LNCaP clone FGC (cell line): ENCODE measurements around the gene GPSM1.

Experiments used
- DNase-seq: peaks from one replicate; pipeline ENCODE4 v3.0.0-alpha.2; 2011; ENCODE audit warnings: low read depth
- H3K4me3 ChIP-seq: 2 replicates; pipeline ENCODE4 v1.5.1; 2011; ENCODE audit warnings: mild to moderate bottlenecking, low read depth, low read length, control low read depth
- TF ChIP-seq, protein P1 (sequence below): IDR thresholded peaks from 2 replicates; pipeline ENCODE4 v1.5.1; 2012; ENCODE audit warnings: mild to moderate bottlenecking; ENCODE audit not compliant: control insufficient read depth, insufficient read depth; ENCODE audit errors: extremely low read depth

The GPSM1 gene

DNA sequence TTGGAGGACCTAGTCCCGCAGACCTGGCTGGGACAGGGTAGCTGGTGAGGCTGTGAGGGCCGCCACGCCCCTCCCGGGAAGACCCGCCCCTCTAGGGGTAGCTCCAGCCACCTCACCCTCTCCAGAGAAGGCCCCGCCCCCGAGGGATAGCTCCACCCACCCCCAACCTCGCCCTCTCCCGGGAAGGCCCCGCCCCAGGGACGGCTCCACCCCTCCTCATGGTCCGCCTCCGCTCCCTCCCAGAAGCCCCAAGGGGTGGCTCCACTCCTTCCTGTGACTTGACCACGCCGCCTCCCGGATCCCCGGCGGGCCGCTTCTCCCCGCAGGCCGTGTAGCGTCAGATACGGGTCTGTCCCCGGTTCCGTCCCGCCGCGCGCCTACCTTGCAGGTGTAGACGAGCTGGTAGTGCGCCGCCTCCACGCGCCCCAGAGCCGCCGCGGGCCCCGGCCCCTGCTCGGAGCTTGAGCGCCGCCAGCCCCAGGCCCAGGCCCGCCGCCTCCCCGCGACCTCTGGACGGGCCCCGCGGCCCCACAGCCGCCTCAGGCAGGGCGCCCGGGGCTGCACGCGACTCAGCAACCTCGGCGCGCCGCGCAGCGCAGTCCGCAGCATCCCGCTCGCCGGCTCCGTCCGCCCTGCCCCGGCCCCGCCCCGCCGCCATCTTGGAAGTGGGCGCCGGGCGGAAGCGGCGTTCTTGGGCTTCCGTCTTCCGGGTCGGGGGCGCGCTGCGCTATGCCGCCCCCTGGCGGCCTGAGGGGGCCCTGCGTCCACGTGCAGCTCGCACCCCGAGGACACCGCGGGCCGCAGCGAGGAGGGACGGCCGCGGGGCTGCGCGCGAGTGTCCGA is 36.0 kb downstream of the GPSM1 start, which contains the start of gene DNLZ:
TSS of gene DNLZ (minus strand) at position 639 of the 843 bp plus-strand sequence. CDS start at position 609, 30 bp downstream.
- peak within 1 kb of the TSS; percentile 60 for H3K4me3 ChIP-seq
- TF ChIP-seq, protein P1, sequence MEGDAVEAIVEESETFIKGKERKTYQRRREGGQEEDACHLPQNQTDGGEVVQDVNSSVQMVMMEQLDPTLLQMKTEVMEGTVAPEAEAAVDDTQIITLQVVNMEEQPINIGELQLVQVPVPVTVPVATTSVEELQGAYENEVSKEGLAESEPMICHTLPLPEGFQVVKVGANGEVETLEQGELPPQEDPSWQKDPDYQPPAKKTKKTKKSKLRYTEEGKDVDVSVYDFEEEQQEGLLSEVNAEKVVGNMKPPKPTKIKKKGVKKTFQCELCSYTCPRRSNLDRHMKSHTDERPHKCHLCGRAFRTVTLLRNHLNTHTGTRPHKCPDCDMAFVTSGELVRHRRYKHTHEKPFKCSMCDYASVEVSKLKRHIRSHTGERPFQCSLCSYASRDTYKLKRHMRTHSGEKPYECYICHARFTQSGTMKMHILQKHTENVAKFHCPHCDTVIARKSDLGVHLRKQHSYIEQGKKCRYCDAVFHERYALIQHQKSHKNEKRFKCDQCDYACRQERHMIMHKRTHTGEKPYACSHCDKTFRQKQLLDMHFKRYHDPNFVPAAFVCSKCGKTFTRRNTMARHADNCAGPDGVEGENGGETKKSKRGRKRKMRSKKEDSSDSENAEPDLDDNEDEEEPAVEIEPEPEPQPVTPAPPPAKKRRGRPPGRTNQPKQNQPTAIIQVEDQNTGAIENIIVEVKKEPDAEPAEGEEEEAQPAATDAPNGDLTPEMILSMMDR, result peak; percentile 90
- DNase-seq, result peak; percentile 78

DNA sequence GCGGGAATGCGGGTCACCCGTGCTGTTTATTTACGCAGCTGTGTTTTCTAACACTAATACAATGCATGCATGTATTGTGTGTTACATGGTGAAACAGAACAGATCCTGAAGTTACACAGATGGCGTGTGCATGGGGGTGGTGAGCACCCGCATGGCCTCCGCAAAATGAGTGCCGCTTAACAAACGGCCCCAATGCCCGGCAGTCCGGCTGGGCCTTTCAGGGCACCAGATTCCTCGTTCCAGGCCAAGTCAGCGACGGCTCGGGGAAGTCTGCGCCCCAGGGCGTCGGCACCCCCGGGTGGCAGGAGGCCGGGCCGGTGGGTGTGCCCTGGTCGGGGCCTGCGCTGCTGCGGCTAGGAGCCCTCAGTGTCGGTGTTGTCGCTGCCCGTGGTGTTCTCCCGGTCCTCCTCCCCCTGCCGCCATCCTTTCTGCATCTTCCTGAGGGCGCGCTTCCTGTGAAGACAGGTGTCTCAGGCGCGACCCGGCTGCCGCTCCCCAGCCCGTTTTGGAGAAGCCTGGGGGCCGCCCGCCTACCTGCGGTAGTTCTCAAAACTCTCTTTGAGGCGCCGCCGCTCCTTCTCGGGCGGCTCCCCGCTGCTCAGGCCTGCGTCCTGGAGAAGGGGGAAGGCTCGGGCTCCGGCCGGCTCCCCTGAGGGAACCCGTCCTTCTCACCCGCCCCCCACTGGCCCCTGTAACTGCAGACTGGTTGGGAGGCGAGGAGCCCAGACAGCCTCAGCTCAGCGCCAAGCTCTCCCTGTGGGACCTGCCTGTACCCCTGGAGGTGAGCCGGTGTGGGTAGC is 36.8 kb downstream of the GPSM1 start:
- TF ChIP-seq, protein P1, result no peak
- DNase-seq, result no peak
- peak overlapping the region; percentile 5 for H3K4me3 ChIP-seq

DNA sequence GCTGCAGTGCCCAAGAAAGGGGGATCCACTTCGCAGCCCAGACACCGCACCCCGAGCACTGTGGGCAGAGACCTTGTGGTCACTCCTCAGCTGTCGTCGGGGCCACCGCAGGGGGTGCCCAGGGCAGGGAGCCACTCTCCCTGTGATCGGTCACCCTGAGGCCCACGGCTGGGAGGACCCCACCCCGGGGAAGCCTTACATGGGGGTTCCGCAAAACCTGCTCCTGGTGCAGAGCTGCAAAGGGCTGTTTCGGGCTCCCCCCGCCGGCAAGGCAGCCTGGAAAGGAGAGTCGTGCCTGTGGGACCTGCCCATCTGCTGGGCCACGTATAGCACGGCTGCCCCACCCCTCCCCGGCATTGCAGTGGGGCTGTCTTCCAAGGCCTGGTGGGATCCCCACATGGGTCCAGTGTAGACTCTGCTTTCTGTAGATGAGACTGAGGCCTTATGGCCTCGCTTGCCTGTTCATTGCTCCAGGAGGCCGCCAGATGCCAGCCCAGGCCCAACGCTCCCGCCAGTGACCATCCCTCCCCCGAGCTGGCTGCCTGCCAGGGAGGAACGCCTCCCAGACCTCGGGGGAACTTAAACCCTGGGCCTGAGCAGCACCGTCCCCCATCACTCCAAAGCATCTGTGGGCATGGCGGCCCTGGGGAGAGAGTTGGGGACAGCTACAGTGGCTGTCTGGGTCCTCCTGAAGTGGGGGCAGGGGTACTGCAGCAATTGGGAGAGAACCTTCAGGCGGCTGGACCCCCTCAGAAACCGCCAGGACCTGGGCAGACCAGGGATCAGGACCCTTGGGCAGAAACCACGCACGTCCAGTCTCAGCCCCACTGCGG is 37.8 kb downstream of the GPSM1 start:
- no peak for DNase-seq
- no peak overlapping the region for H3K4me3 ChIP-seq
- TF ChIP-seq, protein P1, result no peak

DNA sequence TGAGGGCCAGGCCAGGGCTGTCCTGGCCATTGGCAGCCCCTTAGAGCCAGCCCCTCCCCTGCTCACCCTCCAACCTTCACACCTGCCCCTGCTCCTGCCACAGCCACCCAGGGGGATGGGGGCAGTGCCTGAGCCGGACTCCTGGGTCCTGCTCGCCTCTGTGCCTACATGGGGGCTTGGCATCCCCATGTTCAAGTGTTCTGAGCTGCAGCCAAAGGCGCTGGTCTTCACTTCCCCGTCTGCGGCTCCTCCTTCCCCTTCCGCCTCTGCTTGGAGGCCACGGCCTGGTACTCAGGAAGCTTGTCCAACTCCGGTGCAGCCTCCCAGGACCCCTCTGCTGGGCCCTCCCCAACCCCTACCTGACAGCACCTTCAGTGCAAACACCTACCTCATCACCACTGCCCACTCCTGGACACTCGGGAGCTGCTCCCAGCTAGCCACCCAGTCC is 38.5 kb downstream of the GPSM1 start:
- H3K4me3 ChIP-seq, result no peak overlapping the region
- DNase-seq, result no peak
- TF ChIP-seq, protein P1, result no peak

DNA sequence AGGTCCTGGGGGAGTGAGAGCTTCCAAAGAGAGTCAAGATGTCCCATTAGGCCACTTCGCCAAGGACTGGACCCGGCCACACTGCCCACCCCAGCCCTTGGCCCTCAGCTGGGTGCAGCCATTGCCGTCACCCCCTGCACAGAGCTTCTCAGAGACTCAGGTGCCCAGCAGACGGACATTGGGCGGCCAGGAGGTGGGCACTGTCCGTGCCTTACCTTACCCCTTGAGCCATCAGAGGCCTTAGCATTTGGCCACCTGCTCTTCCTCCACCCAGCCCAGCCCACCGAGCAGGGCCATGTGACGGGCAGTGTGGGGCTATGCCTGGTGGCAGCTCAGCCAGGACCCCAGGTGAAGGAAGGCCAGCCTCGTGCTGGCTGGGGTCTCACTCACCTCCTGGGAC is 39.5 kb downstream of the GPSM1 start:
- H3K4me3 ChIP-seq, result no peak overlapping the region
- TF ChIP-seq, protein P1, result no peak
- no peak for DNase-seq
